GM12891 (cell line): ENCODE measurements around the gene ANKHD1.

Experiments used
- DNase-seq: peaks from one replicate; pipeline ENCODE4 v3.0.0; 2011; ENCODE audit warnings: low spot score; ENCODE audit not compliant: insufficient read length
- FAIRE-seq: peaks from 2 replicates; lab custom pipeline; 2011; peaks lifted over from hg19 to GRCh38; lab: Jason Lieb, UNC
- PAX5 ChIP-seq: IDR thresholded peaks from 2 replicates; pipeline ENCODE4 v1.6.1; 2011; ENCODE audit warnings: low read length, moderate library complexity, mild to moderate bottlenecking; ENCODE audit not compliant: insufficient read depth, severe bottlenecking
- POLR2A ChIP-seq: IDR thresholded peaks from 2 replicates; pipeline ENCODE4 v1.6.1; 2011; ENCODE audit warnings: low read depth, low read length, control low read depth
- POLR2AphosphoS5 ChIP-seq: IDR thresholded peaks from 2 replicates; pipeline ENCODE4 v1.6.1; 2011; ENCODE audit warnings: low read depth, low read length, control low read depth
- POU2F2 ChIP-seq: IDR thresholded peaks from 2 replicates; pipeline ENCODE4 v1.6.1; 2011; ENCODE audit warnings: low read depth, mild to moderate bottlenecking, control low read depth, low read length, moderate library complexity
- SPI1 ChIP-seq: IDR thresholded peaks from 2 replicates; pipeline ENCODE4 v1.6.1; 2011; ENCODE audit warnings: low read depth, low read length, control low read depth
- TAF1 ChIP-seq: IDR thresholded peaks from 2 replicates; pipeline ENCODE4 v1.6.1; 2011; ENCODE audit warnings: low read depth, low read length, control low read depth

ANKHD1 gene

GRCh38 chr5:140509898-140510297, 108.3 kb downstream of the ANKHD1 start:
- FAIRE-seq (no peak), DNase-seq (no peak)
- no peak for TF ChIP-seq POLR2A
- TF ChIP-seq SPI1, result no peak

- TF ChIP-seq POLR2A (no peak), POLR2AphosphoS5 (no peak), PAX5 (no peak), SPI1 (no peak), POU2F2 (no peak), TAF1 (no peak)
- no peak for FAIRE-seq
- no peak for DNase-seq
Observed at GRCh38 chr5:140513124-140513523, 111.5 kb downstream of the ANKHD1 start.

- FAIRE-seq (no peak), DNase-seq (no peak)
- TF ChIP-seq PAX5, result no peak
- peak; percentile 62 for TF ChIP-seq SPI1
Observed at GRCh38 chr5:140524003-140524402, 122.4 kb downstream of the ANKHD1 start.

GRCh38 chr5:140540227-140540626, 138.6 kb downstream of the ANKHD1 start:
- no peak for DNase-seq
- TF ChIP-seq POU2F2, result no peak
- TF ChIP-seq POLR2A, result no peak
- no peak for TF ChIP-seq TAF1
- TF ChIP-seq PAX5, result no peak
- TF ChIP-seq POLR2AphosphoS5, result no peak
- no peak for TF ChIP-seq SPI1
- no peak for FAIRE-seq

- DNase-seq, result no peak
Observed at GRCh38 chr5:140542972-140543371, 141.3 kb downstream of the ANKHD1 start.

GRCh38 chr5:140544986-140545385, 143.4 kb downstream of the ANKHD1 start:
- no peak for DNase-seq
- TF ChIP-seq POLR2A, result no peak
- FAIRE-seq, result no peak

More at GRCh38 chr5:140542972-140543371, 141.3 kb downstream of the ANKHD1 start:
- FAIRE-seq, result no peak
- TF ChIP-seq POLR2AphosphoS5 (no peak), SPI1 (no peak), PAX5 (no peak), TAF1 (no peak), POLR2A (no peak), POU2F2 (no peak)

DNA sequence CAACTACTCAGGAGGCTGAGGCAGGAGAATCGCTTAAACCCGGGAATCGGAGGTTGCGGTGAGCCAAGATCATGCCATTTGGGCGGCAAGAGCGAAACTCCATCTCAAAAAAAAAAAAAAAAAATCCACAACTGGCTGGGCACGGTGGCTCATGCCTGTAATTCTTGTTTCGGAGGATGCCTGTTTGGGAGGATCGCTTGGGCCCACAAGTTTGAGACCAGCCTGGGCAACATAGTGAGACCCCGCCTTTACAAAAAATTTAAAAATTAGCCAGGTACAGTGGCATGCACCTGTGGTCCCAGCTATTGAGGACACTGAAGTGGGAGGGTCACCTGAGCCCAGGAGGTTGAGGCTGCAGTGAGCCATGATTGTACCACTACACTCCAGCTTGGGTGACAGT, 144.0 kb downstream of the ANKHD1 start:
- no peak for FAIRE-seq
- DNase-seq, result no peak

GRCh38 chr5:140546851-140547507, 145.3 kb downstream of the ANKHD1 start:
- TF ChIP-seq POU2F2 (no peak), SPI1 (no peak), POLR2AphosphoS5 (0 out of 2 replicates have a peak, but pooled peaks have one; percentile 21)
- DNase-seq, result no peak
- no peak for FAIRE-seq

More for the DNA sequence above, 144.0 kb downstream of the ANKHD1 start:
- TF ChIP-seq TAF1 (no peak), PAX5 (no peak), POLR2AphosphoS5 (no peak)

GRCh38 chr5:140547508-140548299, 146.1 kb downstream of the ANKHD1 start, which contains the start of gene EIF4EBP3:
TSS of gene EIF4EBP3 (plus strand) at chr5:140547662. CDS start at chr5:140547738, 76 bp downstream.
- peak; percentile 44 for TF ChIP-seq TAF1
- TF ChIP-seq SPI1, result no peak
- TF ChIP-seq POLR2A, result peak; percentile 72
- no peak for TF ChIP-seq PAX5
- peak; percentile 77; the same call in 1 of the 2 replicates for TF ChIP-seq POLR2AphosphoS5
- peak; percentile 60; the same call in 1 of the 2 replicates for TF ChIP-seq POU2F2
- peak; percentile 88 for DNase-seq
- peak; percentile 98 for FAIRE-seq

- TF ChIP-seq SPI1, result no peak
- peak; percentile 9; the same call in 1 of the 2 replicates for TF ChIP-seq POLR2AphosphoS5
- DNase-seq (no peak), FAIRE-seq (no peak)
Observed at GRCh38 chr5:140548300-140548688, 146.7 kb downstream of the ANKHD1 start.
